SK-N-MC (cell line): ENCODE results near the gene TAOK1.

Experiments used
- EZH2 ChIP-seq: fragments of 200-600 bp; sonication (generic); IDR thresholded peaks from one replicate; pipeline ENCODE4 v1.6.1; 2017; ENCODE audit warnings: antibody characterized with exemption
- FOXP2 ChIP-seq: optimal IDR thresholded peaks from 2 replicates; pipeline ENCODE3; 2011; ENCODE audit warnings: mild to moderate bottlenecking, moderate library complexity; ENCODE audit not compliant: insufficient read depth; ENCODE audit errors: extremely low read length, control extremely low read depth
- POLR2AphosphoS5 ChIP-seq: IDR thresholded peaks from 2 replicates; pipeline ENCODE4 v1.6.1; 2012; ENCODE audit warnings: mild to moderate bottlenecking, low read depth, low read length, borderline replicate concordance

- TF ChIP-seq EZH2 (no peak), POLR2AphosphoS5 (no peak), FOXP2 (no peak)
Observed at GRCh38 chr17:29386760-29387159, 3.4 kb upstream of the TAOK1 start.
